GM18520 (cell line): Measurements from ENCODE around the gene RPTOR.

Experiments used
- ATAC-seq: cut with Tn5 transposase; IDR thresholded peaks from one replicate; pipeline ENCODE4 v1.9.1; 2021; ENCODE audit not compliant: unreplicated experiment

Gene RPTOR

DNA sequence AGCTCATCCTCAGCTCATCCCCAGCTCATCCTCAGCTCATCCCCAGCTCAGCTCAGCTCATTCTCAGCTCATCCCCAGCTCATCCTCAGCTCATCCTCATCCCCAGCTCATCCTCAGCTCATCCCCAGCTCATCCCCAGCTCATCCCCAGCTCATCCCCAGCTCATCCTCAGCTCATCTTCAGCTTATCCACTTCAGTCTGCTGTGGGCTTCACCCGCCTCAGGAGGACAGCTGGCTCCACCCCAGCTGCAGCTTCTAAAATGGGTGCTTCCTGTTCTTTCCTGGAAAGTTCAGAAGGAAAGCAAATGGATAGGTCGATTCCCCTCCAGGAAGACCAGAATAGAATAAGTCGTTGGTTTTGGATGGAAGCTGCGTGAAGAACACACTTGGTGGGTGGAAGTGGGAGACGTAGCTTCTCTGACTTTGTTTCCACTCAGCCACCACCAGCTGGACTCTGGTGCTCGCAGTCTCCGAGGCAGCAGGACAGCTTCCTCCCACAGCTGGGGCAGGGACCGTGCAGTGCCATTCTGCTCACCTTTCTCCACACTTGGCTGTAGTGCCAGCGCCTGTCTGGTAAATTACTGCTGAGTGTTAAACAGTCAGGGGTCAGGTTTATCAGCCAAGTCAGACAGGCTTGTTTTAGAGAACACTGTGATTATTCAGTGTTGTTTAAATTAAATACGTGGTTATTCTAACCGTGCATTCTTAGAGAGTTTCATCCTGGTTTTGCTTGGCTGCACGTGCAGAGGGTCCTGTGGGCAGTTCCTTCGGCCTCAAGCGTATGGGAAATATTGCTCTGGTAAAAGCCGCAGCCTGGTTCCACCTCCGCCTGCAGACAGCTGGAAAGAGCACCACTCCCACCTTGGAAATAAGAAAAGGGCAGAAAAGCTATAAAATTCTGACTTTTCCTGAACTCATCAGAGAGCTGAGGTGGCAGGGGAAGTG lies 386.0 kb downstream of the RPTOR start:
- no peak for ATAC-seq

DNA sequence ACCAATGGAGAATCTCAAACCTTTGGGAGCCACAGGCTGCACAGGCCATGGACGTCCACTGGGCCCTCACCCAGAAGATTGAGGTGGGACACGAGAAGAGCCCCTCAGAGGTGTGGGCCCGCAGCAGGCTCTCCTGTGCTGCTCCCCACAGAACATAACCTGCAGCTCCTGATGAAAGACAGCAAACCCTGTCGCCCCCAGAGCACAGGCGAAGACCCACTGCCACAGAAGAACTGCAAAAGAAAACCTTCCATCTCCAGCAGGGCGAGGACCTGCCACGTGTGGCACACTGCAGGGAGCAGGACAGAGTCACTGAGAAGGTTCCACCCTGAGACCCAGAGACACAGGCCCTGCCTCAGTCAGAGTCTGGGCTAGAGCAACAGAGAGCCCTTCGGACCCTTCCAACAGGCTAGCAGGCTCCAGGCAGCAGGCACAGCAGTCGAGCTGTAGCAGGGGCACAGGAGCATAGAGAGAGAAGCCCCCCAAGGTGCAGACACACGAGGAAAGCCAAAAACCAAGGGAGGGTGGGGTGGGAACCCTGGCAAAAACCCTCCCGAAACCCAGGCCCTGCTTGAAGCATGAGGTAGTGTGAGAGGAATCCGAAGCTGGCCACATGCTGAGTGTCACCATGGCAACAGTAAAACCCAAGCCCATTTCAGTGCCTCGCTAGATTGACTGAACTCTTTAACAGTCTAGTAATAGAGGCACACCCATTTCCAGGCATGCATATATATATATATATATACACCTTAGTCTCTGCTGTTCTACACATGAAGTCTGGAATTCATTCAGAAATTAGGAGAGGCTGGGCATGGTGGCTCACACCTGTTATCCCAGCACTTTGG lies 387.0 kb downstream of the RPTOR start:
- no peak for ATAC-seq

DNA sequence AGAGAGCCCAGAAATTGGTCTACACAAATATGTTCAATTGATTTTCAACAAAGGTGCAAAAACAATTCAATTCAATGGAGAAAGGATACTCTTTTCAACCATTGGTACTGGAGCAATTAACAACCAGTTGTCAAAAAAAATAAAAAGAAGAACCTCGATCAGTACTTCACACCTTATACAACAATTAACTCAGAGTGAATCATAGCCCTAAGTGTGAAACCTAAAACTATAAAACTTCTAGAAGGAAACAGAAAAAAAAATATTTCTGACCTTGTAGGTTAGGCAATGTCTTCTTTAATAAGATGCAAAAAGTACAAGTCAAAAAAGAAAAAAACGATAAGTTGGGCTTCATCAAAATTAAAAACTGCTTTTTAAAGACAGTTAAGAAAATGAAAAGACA lies 390.9 kb downstream of the RPTOR start:
- ATAC-seq, result no peak

DNA sequence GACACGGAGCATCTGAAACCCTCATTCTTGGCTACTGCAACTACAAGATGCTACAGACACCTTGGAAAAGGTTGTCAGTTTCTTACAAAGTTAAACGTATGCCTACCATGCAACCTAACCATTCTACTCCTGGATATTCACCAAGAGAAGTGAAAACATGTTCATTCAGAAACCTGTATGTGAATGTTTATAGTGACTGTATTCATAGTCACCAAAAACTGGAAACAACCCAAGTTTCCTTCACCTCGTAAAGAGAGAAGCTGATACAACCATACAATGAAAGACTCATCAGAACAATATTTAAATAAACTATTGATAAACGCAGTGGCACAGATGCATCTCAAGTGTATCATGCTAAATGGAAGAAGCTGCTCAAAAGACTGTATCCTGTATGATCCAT lies 391.6 kb downstream of the RPTOR start:
- no peak for ATAC-seq

DNA sequence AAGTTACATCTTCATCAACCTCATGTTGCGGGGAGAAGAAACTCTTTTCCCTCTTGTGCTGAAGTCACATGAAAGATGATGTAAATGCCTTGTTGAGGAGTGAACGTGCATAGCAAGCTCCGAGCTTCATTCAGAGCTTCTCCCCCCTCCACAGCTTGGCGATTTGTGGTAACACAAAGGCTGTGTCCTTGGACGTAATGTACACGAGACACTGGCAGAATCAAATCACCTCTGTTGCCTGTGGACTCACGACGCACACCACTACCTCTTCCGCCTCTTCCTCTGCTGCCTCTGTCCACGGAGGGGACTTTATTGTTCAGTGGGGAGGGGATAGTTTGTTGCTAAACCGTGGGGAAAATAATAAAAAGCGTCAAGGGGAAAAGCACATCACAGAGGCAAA lies 392.1 kb downstream of the RPTOR start:
- ATAC-seq, result no peak

DNA sequence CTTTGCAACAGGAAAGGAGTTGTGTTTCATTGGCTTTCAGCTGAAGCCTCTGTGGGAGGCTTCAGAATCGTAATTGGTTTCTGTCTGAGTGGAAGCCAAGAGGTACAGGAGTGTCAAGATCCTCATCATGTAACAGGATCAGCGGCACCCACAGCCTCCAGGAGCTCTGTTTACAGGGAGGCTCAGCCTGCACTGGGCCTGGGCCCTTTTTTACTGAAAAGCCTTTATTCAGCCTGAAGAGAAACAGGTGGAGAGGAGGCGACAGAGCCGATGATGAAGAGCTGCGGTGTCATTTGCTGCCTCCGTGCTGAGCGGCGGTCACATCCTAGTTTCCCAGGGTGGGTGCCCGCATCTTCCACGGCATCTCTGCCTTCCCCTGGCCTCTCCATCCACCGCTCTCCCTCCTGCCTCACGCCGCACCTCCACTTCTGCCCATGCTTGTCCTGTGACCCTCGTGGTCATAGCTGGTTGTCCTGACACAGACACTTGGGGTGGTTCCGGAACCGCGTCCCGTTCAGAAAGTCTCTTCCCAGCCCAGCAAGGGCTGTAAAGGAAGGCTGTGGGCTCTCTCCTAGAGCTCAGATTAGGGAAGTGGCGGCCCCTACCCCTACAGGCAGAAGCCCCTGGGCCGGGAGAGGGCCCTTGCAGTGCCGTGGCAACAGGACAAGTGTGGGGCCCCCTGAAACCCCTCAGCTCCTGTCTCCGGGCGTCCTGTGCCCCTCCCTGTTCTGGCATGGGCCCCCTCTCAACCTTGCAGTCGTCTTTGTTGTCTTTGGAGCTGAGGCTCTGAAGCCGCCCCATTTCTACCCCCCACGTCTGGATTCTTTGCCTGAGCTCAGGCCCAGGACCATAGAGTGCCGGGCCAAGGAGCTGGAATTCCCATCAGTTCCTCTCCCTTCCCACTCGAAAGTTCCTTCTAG lies 393.1 kb downstream of the RPTOR start:
- ATAC-seq, result no peak

DNA sequence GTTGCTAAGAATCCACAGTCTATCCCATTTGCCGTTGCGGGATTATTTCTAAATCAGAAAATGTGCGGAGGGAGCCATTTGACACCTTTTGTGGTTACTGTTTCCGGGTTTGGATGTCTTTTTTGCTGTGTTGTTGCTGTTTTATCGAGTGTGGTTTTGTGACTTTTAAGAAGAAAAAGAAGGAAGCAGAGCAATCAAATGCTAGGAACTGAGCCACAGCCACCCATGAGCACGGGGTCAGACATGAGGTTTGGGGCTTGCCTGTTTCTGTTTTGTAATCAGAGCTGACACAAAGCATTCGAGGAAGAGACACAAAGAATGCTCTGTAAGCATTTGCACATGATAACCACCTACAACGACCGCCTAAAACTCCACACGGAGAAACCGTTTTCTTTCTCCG lies 393.9 kb downstream of the RPTOR start:
- no peak for ATAC-seq

DNA sequence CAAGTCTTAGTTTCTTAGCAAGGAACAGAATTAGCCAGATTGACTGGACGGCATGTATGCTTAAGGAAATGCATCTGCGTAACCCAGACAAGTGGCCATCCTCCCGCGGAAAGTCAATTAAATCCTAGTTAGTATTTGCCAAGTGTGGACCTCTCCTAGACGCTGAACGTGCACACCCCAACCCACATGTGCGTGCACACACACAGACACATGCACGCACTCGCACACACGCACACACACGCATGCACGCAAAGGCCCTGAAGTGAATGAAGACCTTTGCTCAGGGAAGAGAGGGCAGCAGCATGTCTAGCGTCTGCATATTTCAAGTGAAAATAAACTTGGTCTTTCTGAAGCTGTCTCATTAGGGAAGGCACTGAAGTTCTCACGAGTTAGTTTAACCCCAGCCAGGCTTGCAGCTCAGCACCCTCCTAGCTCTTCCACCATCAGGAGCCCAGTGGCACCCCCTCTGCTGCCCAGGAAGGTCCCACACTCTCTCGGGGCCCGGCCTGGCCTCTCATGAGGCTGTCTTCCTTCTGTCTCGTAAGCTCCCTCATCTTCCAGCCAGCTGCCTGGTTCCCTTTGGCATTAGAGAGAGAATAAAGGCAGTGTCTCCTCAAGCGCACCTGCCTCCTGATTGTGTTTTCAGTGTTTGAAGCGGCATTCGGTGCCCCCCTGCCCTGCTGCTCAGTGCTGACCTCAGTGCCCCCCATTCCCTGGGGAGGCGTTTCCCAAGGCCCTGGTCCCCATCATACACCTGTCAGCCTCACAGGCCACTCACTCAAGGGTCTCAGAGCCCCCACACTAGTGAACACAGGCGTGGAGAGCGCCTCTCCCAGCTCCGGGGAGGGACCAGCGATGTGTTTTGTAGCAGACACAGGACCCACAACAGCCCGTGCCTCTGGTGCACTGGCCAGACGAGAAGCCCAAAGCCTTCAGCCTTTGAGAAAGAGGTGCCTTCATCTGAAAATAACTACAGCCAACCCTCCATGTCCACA lies 394.8 kb downstream of the RPTOR start:
- ATAC-seq, result no peak

DNA sequence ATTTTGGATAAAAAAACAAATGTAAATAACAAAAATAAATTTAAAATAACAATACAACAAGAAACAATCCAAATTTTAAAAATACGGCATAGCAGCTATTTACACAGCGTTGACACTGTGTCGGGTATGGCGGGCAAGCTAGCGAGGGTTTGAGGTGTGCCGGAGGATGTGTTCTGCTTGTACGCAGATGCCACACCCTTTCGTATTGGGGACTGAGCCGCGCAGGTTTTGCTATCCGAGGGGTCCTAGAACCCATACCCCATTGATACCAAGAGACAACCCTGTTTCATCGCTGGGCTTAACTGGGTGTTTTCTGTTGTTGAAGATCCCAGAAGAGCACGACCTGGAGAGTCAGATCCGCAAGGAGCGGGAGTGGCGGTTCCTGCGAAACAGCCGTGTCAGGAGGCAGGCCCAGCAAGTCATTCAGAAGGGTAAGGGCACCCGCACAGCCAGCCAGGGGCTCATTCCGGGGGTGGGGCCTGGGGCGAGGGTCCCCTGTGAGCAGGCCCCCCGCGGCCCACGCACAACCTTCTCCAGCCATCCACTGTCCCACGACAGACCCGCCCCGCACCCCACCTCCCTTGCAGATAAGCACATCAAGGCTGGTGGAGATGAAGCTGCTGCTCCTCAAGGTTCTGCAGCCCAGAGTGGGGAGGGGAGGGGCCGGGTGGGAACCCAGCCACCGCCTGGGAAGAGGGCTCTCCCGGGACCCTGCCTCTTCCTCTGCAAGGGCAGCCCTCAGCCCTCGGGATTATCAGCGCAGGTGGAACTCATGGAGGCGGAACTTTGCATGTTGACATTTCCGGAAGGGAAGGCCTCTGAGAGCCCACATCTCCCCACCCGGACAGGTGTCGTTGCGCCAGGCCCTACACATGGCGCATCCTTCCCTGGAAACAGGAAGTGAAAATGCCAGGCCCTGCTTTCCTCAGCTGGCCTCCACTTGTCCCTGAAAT lies 395.8 kb downstream of the RPTOR start:
- ATAC-seq, result no peak

DNA sequence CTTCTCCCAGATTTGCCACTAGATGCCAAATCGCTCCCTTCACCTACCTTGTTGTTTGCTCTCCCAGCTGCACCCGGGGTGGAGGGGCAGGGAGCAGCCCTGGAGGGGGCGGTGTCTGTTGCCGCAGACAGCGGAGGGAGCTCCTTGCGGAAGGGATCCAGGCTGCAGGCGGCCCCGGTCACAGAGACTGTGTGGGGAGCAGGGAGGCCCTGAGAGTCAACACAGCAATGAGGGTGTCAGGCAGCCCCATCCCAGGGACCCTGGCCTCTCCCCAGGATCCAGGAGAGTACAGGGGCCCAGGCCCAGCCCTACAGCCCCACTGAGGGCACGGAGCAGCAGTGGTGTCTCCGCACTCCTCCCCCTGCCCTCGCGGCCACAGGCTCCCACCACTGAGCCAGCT lies 396.5 kb downstream of the RPTOR start:
- no peak for ATAC-seq

DNA sequence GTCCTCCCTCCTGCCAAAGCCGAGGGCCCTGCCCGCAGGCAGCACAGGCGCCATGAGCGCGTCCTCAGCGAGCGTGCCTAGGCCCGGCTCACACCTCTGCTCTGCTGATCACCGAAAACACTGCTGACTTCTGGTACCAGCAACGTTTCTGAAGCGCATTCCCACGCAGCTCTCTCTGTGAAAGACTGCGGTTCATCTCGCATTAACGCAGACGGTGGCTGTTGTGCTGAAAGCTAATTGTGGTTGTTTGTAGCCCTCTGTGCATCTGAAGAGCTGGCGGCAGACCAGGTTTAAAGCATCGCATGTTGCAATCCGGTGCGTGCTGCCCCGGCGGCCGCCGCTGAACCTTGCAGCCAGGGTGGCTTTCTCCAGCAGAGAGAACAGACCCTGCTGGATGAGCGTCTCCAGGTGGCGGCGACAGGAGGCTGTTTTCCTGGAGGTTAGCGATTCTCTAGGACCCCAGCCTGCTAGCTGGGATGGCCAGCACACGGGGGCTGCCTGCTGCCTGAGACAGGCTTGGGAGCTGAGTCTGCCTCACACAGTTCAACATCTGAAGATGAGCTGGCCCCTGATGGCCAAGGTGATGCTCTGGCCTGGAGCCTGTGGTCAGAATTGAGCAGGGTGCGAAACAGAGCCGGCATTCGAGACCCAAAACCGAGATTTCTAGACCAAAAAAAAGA lies 397.2 kb downstream of the RPTOR start:
- ATAC-seq, result no peak

DNA sequence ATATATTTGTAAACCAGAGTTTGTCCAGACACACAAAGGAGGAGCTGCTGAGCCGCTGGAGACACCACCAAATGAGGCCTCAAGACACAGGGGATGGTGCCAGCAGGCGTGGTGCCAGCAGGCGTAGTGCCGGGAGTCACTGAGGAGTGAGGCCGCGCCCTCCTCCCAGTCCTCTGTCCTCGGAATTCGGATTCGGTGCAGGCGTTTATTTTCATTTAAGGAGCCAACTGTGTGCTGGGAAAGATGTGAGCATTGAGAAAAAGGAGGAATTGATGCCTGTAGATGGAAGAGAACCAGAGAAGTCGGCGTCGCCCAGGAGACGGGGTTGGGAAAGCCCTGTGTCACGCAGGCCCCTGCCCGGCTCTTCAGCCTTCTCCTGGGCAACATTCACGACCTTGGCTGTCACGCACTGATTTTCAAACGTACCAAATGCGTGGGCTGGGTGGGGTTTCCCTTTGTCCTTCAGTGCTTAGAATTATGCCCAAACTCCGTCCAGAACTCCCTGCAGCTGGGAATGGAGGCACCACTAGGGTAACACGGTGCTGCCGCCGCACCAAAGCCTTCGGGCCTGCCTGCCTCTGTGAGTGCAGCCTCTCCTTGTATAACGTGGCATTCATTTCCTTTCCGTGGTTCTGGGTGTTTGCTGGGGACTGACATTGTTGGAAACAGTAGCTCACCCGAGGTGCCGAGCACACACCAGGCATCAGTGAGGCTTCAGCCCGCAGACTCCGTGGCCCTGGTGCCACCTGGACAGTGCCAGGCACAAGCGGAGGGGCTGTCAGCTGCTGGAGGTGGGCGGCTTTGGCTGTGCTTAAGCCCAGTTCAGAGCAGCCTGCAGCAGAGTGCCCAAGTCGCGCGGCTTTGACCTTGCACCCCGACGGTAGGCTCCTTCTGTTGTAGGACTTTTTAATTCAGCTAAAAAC lies 398.0 kb downstream of the RPTOR start:
- ATAC-seq, result no peak

DNA sequence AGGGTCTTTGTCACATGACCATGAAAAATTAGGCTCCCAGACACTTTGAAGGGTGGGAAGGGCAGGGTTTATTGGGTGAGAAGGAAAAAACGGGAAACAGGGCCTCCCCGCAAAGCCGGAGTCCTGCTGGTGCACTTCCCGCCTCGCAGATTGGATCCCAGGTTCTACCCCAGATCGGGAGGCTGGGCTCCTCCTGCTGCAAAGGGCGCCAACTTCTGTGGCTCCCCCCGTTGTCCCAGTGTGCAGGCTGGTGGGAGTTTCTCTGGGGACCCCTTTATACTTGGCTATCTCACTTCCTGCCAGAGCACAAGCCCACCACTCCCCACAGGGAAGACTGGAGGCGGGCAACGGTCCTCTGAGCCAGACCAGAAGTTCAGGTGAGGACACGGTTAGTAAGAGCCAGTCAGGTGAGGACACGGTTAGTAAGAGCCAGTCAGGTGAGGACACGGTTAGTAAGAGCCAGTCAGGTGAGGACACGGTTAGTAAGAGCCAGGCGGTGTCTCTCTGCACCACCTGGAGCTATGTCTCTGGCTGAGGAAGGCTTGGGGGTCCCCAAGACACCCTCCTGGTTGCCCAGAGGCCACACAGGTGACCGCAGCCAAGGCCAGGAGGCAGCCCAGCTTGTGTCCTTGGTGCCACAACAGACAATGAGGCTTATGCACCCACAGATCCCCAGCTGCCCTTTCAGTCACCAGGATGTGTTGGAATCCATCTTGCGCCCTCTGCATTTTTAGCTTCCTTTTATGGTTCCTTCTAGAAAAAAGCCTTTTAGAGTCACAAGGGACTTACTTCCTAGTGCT lies 398.9 kb downstream of the RPTOR start:
- no peak for ATAC-seq

DNA sequence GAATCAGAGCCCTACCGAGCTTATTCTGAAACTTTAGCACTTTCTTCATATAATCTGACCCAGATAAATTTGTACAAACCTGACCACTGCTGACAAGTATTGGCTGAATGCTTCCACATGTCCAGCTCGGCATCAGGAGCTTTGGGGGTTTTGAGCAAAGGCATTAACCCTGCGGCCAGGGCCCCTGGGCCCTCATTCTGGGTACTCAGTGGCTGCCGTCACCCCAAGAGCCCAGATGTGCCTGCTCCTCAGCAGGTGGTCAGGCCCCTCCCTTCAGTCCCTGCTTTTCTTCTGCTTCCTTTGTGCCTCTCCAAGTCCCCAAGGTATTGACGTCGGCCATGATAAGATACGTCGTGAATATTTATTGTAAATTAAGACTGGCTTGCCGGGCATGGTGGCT lies 399.7 kb downstream of the RPTOR start:
- no peak for ATAC-seq

DNA sequence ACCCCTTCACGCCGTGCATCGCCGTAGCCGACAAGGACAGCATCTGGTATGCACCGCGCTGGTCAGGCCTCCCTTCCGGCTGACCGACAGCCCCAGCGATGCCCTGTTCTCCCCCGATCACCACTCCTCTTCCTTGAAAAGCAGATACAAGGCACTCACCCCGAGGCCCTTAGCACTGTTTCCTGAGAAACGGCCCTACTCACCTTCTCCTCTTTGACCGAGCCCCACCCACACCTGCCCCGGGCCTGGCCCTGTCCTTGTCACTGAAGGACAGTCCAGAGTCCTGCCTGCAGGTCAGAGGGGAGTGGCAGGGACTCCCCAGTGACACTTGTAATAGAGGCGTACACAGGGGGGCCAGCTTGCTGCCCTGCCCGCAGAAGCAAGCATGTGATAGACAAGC lies 401.1 kb downstream of the RPTOR start:
- ATAC-seq, result no peak

DNA sequence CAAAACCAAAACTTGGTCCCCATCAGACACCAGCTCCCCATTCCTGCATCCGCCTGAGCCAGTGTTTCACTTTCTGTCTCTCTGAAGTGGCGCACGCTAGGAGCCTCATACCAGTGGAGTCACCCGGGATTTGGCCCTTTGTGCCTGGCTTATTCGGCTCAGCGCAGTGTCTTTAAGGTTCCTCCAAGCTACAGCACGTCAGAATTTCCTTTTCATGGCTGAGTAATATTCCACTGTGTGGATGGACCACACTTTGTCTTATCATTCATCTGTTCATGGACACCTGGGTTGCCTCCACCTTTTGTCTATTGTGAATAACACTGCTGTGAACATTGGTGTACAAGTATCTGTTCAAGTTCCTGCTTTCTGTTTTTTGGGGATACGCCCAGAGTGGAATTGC lies 401.8 kb downstream of the RPTOR start:
- no peak for ATAC-seq
